Gastroesophageal sphincter (tissue), 4 donors: ENCODE results near the gene RAB9A. TPM values are rescaled to one million over a fixed set of nuclear protein-coding genes. Genes with fewer than 3 reads are reported as not detected.
A peak's percentile ranks its signal among the peaks of the same experiment; 100 is the strongest.

Source experiments
- ATAC-seq: fragments of 150-250 bp; one replicate; pipeline ENCODE4 v1.9.1; 2016; ENCODE audit warnings: mild to moderate bottlenecking, moderate library complexity
- H3K27ac ChIP-seq, 4 donors: fragments of 200-600 bp; sonication (generic) in 3 of 4; 1 replicate in 3 of 4; 2 replicates in 1 of 4; pipeline ENCODE4 v1.5.1; 2016 to 2019
- H3K27me3 ChIP-seq: fragments of 200-600 bp; sonication (generic); one replicate; pipeline ENCODE4 v1.5.1; 2019
- H3K36me3 ChIP-seq, 2 donors: fragments of 200-600 bp; sonication (generic); one replicate each; pipeline ENCODE4 v1.5.1; 2019; ENCODE audit warnings: control low read depth in 1 of 2
- H3K4me1 ChIP-seq, 3 donors: fragments of 200-600 bp; sonication (generic); 1 replicate in 2 of 3; 2 replicates in 1 of 3; pipeline ENCODE4 v1.5.1; 2016 to 2019; ENCODE audit warnings: control low read depth in 2 of 3
- H3K4me3 ChIP-seq, 2 donors: fragments of 200-600 bp; sonication (generic); one replicate each; pipeline ENCODE4 v1.5.1; 2019; ENCODE audit warnings: mild to moderate bottlenecking in 1 of 2, moderate library complexity in 1 of 2
- H3K9me3 ChIP-seq, 3 donors: fragments of 200-600 bp; sonication (generic); one replicate each; pipeline ENCODE4 v1.5.1; 2017 to 2019; ENCODE audit warnings: control low read depth in 2 of 3
- EP300 ChIP-seq: sonication (generic); formaldehyde crosslinking; IDR thresholded peaks from one replicate; pipeline ENCODE4 v1.6.1; 2017; ENCODE audit warnings: antibody characterized with exemption, mild to moderate bottlenecking
- POLR2A ChIP-seq, 2 donors: fragments of 450-650 bp; IDR thresholded peaks; one replicate each; pipeline ENCODE4 v1.6.1; 2017; ENCODE audit warnings: antibody characterized with exemption in 2 of 2, mild to moderate bottlenecking in 2 of 2, moderate library complexity in 1 of 2
- POLR2AphosphoS5 ChIP-seq: sonication (generic); formaldehyde crosslinking; IDR thresholded peaks from one replicate; pipeline ENCODE4 v1.6.1; 2017; ENCODE audit warnings: antibody characterized with exemption
- WGBS, 2 donors: methylation state at CpG; one replicate each; pipeline ENCODE4 v1.1.5; 2018; ENCODE audit warnings: low coverage in 1 of 2; 5-methylcytosine and 5-hydroxymethylcytosine counted together
- total RNA-seq, 4 donors: library from RNA; depleted of rRNA; stranded (reverse); fragments of >200 nt; gene quantifications; one replicate each; pipeline ENCODE4 v1.1.0, GENCODE V29; 2016
- TF ChIP-seq, protein P1 (sequence below), 4 experiments: fragments of 200-600 bp in 2 of 4; fragments of 450-650 bp in 2 of 4; sonication (generic) in 1 of 4; IDR thresholded peaks; one replicate each; pipeline ENCODE4 v1.5.1; 2017 to 2019; ENCODE audit warnings: antibody characterized with exemption in 4 of 4, mild to moderate bottlenecking in 2 of 4, moderate library complexity in 2 of 4

The RAB9A gene
- total RNA-seq, 4 donors from 2014 or later, result 29.6 to 50.7 (median 38.3) TPM

DNA sequence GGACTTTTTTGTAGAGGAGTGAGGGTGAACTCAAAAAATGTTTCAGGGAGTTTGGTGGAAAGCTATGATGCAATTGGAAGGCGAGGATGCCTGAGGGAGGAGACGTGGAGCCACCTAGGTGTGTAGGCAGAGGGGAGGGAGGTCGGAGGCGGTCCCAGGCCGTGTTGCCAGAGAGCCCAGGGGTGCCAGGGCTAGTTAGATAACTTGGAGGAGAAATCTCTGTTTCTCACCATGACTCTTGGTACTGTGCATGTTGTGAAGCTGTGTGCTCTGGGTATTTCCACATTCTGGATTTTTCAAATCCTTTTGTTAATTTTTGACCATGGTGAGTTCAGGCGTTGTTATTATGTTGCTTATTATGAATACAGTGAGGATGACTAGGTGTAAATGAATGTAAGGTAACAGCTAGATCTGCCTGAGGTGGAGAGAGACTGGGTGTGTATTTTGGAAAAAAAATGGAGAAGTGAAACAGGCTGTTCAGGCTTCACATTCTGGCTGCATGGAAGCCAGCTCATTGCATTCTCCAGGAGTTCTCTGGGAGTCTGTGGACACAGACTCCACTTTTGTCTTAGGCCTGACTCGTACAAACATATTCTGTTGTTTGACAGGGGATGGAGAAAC, 4.5 kb downstream of the RAB9A start:
- no peak for TF ChIP-seq POLR2AphosphoS5
- H3K27ac ChIP-seq, result peak overlapping the region in 2 of 4 donors; percentile 1 to 24
- no peak overlapping the region for H3K4me3 ChIP-seq
- H3K4me1 ChIP-seq, result peaks cover 0 to 78% (median 8%) of the 10 kb centered on the region in 3 donors
- H3K9me3 ChIP-seq, result no peaks in the 10 kb centered on the region
- H3K36me3 ChIP-seq, result no peaks in the 10 kb centered on the region
- WGBS, 2 donors, result 44 to 64% methylated on average over 2 to 5 of the region's 7 CpGs
- no peak for ATAC-seq
- no peaks in the 10 kb centered on the region for H3K27me3 ChIP-seq

DNA sequence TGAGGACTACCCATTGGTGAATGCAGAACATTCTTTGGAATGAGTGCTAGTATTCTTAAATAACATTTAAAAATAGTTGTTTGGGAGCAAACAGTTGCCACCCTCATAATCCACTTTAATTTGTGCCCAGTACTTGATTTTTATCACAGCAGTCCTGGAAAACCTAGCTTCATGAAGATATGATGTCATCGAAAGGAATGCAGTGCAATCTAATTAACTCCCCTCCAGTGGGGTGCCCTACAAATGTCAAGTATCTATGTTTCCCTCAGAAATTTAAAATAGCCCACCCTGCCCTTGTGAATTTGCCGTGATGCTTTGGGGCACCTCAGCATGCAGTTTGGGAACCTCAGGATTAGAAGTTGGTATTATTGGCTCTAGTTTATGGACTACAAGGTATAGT, 5.4 kb downstream of the RAB9A start:
- ATAC-seq, result no peak
- Histone ChIP-seq H3K27ac (no peak overlapping the region), H3K27me3 (no peaks in the 10 kb centered on the region), H3K4me1 (peaks cover 0 to 87% (median 8%) of the 10 kb centered on the region in 3 donors), H3K4me3 (no peak overlapping the region), H3K9me3 (no peaks in the 10 kb centered on the region), H3K36me3 (no peaks in the 10 kb centered on the region)
- TF ChIP-seq, protein P1, sequence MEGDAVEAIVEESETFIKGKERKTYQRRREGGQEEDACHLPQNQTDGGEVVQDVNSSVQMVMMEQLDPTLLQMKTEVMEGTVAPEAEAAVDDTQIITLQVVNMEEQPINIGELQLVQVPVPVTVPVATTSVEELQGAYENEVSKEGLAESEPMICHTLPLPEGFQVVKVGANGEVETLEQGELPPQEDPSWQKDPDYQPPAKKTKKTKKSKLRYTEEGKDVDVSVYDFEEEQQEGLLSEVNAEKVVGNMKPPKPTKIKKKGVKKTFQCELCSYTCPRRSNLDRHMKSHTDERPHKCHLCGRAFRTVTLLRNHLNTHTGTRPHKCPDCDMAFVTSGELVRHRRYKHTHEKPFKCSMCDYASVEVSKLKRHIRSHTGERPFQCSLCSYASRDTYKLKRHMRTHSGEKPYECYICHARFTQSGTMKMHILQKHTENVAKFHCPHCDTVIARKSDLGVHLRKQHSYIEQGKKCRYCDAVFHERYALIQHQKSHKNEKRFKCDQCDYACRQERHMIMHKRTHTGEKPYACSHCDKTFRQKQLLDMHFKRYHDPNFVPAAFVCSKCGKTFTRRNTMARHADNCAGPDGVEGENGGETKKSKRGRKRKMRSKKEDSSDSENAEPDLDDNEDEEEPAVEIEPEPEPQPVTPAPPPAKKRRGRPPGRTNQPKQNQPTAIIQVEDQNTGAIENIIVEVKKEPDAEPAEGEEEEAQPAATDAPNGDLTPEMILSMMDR (IDR thresholded peaks at IDR 0.05), result no peak
- TF ChIP-seq POLR2AphosphoS5, result no peak
- no peak for TF ChIP-seq EP300
- no peak for TF ChIP-seq POLR2A (IDR thresholded peaks at IDR 0.05)
- 58 to 100% methylated on average over 1 to 2 of the region's 2 CpGs for WGBS, 2 donors

GRCh38 chrX:13694983-13695382, 6.1 kb downstream of the RAB9A start:
- Histone ChIP-seq H3K27me3 (no peaks in the 10 kb centered on the region), H3K9me3 (no peaks in the 10 kb centered on the region), H3K4me3 (no peak overlapping the region), H3K36me3 (no peaks in the 10 kb centered on the region), H3K4me1 (peaks cover 0 to 93% (median 8%) of the 10 kb centered on the region in 3 donors), H3K27ac (no peak overlapping the region)
- 67 to 93% methylated on average over 5 to 6 of the region's 8 CpGs for WGBS, 2 donors
- no peak for ATAC-seq
- TF ChIP-seq, protein P1 (IDR thresholded peaks at IDR 0.05), result no peak
- TF ChIP-seq POLR2AphosphoS5 (no peak), EP300 (no peak), POLR2A (IDR thresholded peaks at IDR 0.05) (no peak)

- TF ChIP-seq EP300, result no peak
- no peak for TF ChIP-seq POLR2A (IDR thresholded peaks at IDR 0.05)
- no peak for TF ChIP-seq POLR2AphosphoS5
- TF ChIP-seq, protein P1 (IDR thresholded peaks at IDR 0.05), result no peak
- 78 to 89% methylated on average over 4 of the region's 4 CpGs for WGBS, 2 donors
- H3K4me1 ChIP-seq, result peaks cover 0 to 97% (median 6%) of the 10 kb centered on the region in 3 donors
Measured at GRCh38 chrX:13695601-13696115, 6.7 kb downstream of the RAB9A start.

DNA sequence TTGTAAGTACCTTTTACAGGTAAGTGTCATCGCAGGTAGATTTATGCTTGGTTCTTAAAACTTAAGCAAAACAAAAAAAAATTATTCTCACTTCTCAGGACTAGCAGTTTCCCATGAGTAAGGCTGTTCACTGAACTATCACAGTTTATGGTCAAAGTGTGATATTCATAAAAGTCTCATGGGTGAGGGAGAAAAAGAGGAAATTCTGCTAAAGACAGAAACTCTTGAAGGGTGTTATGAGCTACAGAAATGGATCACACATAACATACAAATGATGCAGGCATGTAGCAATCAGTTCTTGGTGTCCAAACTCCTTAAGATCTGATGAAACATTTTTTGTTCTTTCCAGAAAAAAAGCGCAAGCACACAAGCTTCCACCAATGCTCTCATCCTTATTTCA, 8.5 kb downstream of the RAB9A start:
- peak; percentile 11 for ATAC-seq
- Histone ChIP-seq H3K36me3 (no peaks in the 10 kb centered on the region), H3K27me3 (no peaks in the 10 kb centered on the region), H3K4me3 (no peak overlapping the region), H3K27ac (no peak overlapping the region), H3K4me1 (peaks cover 0 to 95% (median 3%) of the 10 kb centered on the region in 3 donors), H3K9me3 (no peaks in the 10 kb centered on the region)
- WGBS, 2 donors, result 86 to 90% methylated on average over 1 to 2 of the region's 2 CpGs
- TF ChIP-seq, protein P1 (IDR thresholded peaks at IDR 0.05), result no peak
- TF ChIP-seq POLR2AphosphoS5 (no peak), EP300 (no peak), POLR2A (IDR thresholded peaks at IDR 0.05) (no peak)

More at GRCh38 chrX:13695601-13696115, 6.7 kb downstream of the RAB9A start:
- Histone ChIP-seq H3K27me3 (no peaks in the 10 kb centered on the region), H3K4me3 (no peak overlapping the region), H3K9me3 (no peaks in the 10 kb centered on the region), H3K36me3 (no peaks in the 10 kb centered on the region), H3K27ac (no peak overlapping the region)
- ATAC-seq, result no peak
